ENCODE results near the gene ROCK2. TPM values are rescaled to one million over a fixed set of nuclear protein-coding genes. Genes with fewer than 3 reads are reported as not detected.

ROCK2 gene
- total and polyA plus RNA-seq, 2 of the 13 experiments (the other 11 are each of a cell fraction or from before 2014, with no cell fraction given) = 38.1 to 119 TPM

GRCh38 chr2:11344956-11345677, 681 bp upstream of the ROCK2 start (continued):
- TF ChIP-seq MTERF4 (CRISPR knock-in tag; IDR thresholded peaks at IDR 0.05) (peak; percentile 93), ZNF777 (CRISPR knock-in tag; IDR thresholded peaks at IDR 0.05) (no peak), PPARG (CRISPR knock-in tag; conservative IDR thresholded peaks at IDR 0.05) (peak; percentile 73), CREBL2 (CRISPR knock-in tag; IDR thresholded peaks at IDR 0.05; ENCODE audit: borderline replicate concordance) (peak; percentile 61; the same call in 1 of the 2 replicates), GRHL1 (CRISPR knock-in tag; conservative IDR thresholded peaks at IDR 0.05) (no peak), TGIF2 (CRISPR knock-in tag; IDR thresholded peaks at IDR 0.05) (peak; percentile 36; the same call in 1 of the 2 replicates), STAG1 (CRISPR knock-in tag; IDR thresholded peaks at IDR 0.05) (peak; percentile 5; the same call in 1 of the 2 replicates), ZSCAN12 (CRISPR knock-in tag; IDR thresholded peaks at IDR 0.05) (0 out of 2 replicates have a peak, but pooled peaks have one; percentile 48), FOSL2 (CRISPR knock-in tag; IDR thresholded peaks at IDR 0.05) (peak; percentile 94), ARID4A (CRISPR knock-in tag; IDR thresholded peaks at IDR 0.05; ENCODE audit: borderline replicate concordance) (no peak; the same call in 1 of the 2 replicates), MAX (IDR thresholded peaks at IDR 0.05) (peak; percentile 37), DPF2 (CRISPR knock-in tag; IDR thresholded peaks at IDR 0.05; ENCODE audit: borderline replicate concordance, low read depth) (no peak), ZFP1 (CRISPR knock-in tag; IDR thresholded peaks at IDR 0.05) (peak; percentile 17; the same call in 1 of the 2 replicates), ZBED4 (CRISPR knock-in tag; IDR thresholded peaks at IDR 0.05; ENCODE audit: borderline replicate concordance) (peak; percentile 25; the same call in 1 of the 2 replicates), ZMYM4 (CRISPR knock-in tag; IDR thresholded peaks at IDR 0.05) (0 out of 2 replicates have a peak, but pooled peaks have one; percentile 36), ZNF891 (CRISPR knock-in tag; IDR thresholded peaks at IDR 0.05) (peak; percentile 67), ZNF580 (CRISPR knock-in tag; IDR thresholded peaks at IDR 0.05; ENCODE audit: borderline replicate concordance, low read depth) (0 out of 2 replicates have a peak, but pooled peaks have one; percentile 35)

All from HepG2 (cell line).